Measurements from ENCODE around the gene ABLIM2. TPM values are rescaled to one million over a fixed set of nuclear protein-coding genes. Genes with fewer than 3 reads are reported as not detected.

The ABLIM2 gene
- total RNA-seq, 4 donors from 2014 or later: 4.2 to 28.5 (median 8.7) TPM

DNA sequence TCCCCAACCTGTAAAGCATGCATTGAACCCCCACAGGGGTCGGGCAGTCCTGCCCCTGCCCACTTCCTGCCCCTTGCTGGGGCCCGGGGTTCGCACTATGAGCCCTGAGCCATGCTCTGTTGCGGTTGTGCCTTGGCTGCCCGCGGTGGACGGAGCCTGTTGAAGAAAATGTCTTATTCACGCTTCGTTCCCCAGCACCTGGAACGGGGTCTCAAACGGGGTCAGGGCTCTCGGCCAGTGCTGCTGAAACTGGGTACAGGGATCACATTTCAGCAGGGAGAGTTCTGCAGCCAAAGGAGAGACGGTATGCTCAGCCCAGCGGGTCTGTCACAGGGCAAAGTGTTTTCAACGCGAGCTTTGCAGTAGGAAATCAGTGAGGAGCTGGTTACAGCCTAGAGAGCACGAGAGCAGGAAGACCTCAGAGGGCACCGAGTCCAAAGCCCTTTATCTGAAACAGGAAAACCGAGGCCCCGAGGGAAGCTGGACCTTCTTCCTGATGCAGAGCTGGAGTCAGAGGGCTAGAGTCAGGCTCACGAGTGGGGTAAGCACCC, 172.6 kb downstream of the ABLIM2 start:
- Histone ChIP-seq H3K4me3 (no peak overlapping the region), H3K9me3 (peaks cover 0 to 8% (median 3%) of the 10 kb centered on the region in 4 donors), H3K27ac (replicated peaks in 1 of 4) (no peak overlapping the region), H3K27me3 (no peaks in the 10 kb centered on the region), H3K4me1 (peaks cover 6 to 18% (median 14%) of the 10 kb centered on the region in 4 donors), H3K36me3 (peaks cover 0 to 5% (median 0%) of the 10 kb centered on the region in 4 donors)
- no peak for DNase-seq (ENCODE audit: extremely low spot score)
- WGBS: 35% methylated on average over 20 of the region's 21 CpGs
- TF ChIP-seq POLR2A (IDR thresholded peaks at IDR 0.05; ENCODE audit: low read depth) (no peak), POLR2AphosphoS5 (IDR thresholded peaks at IDR 0.05) (no peak), EP300 (IDR thresholded peaks at IDR 0.05) (no peak)
- TF ChIP-seq, protein P1, sequence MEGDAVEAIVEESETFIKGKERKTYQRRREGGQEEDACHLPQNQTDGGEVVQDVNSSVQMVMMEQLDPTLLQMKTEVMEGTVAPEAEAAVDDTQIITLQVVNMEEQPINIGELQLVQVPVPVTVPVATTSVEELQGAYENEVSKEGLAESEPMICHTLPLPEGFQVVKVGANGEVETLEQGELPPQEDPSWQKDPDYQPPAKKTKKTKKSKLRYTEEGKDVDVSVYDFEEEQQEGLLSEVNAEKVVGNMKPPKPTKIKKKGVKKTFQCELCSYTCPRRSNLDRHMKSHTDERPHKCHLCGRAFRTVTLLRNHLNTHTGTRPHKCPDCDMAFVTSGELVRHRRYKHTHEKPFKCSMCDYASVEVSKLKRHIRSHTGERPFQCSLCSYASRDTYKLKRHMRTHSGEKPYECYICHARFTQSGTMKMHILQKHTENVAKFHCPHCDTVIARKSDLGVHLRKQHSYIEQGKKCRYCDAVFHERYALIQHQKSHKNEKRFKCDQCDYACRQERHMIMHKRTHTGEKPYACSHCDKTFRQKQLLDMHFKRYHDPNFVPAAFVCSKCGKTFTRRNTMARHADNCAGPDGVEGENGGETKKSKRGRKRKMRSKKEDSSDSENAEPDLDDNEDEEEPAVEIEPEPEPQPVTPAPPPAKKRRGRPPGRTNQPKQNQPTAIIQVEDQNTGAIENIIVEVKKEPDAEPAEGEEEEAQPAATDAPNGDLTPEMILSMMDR (IDR thresholded peaks at IDR 0.05): no peak
- intact Hi-C loops (cut with DNase I): loop anchor here (2.0 to 5.0 kb wide), 3 partner anchors 54 to 224 kb away; no protein-coding TSS in a partner anchor

DNA sequence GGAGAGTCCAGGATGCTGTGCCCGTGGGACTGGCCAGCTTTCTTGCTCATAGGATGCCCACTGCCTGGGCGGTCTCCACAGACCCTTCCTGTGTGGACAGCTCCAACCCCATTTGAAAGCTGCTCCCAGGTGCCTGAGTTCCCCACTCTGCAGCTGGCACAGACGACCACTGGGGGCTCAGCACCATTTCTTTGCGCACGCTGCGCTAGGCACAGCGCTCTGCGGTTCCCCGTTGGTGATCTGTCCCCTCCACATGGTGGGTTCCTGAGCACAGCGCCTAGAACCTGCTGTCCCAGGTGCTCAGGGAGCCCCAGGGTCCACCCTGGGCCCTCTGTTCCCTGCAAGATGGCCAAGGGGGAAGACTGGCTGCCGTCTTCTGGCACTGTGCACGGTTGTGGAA, 173.5 kb downstream of the ABLIM2 start:
- no peak for DNase-seq (ENCODE audit: extremely low spot score)
- H3K27ac ChIP-seq (replicated peaks in 1 of 4): no peak overlapping the region
- WGBS: 87% methylated on average over 9 of the region's 12 CpGs
- no peaks in the 10 kb centered on the region for H3K27me3 ChIP-seq
- TF ChIP-seq, protein P1 (IDR thresholded peaks at IDR 0.05): no peak
- TF ChIP-seq POLR2AphosphoS5 (IDR thresholded peaks at IDR 0.05): no peak
- no peak for TF ChIP-seq POLR2A (IDR thresholded peaks at IDR 0.05; ENCODE audit: low read depth)
- no peak for TF ChIP-seq EP300 (IDR thresholded peaks at IDR 0.05)
- H3K4me1 ChIP-seq: peaks cover 6 to 18% (median 14%) of the 10 kb centered on the region in 4 donors
- H3K4me3 ChIP-seq: no peak overlapping the region
- H3K36me3 ChIP-seq: peaks cover 0 to under 1% (median 0%) of the 10 kb centered on the region in 4 donors
- H3K9me3 ChIP-seq: peaks cover 0 to 8% (median 3%) of the 10 kb centered on the region in 4 donors
- intact Hi-C loops (cut with DNase I): loop anchor here (2.0 to 5.0 kb wide), 3 partner anchors 53 to 223 kb away; no protein-coding TSS in a partner anchor

DNA sequence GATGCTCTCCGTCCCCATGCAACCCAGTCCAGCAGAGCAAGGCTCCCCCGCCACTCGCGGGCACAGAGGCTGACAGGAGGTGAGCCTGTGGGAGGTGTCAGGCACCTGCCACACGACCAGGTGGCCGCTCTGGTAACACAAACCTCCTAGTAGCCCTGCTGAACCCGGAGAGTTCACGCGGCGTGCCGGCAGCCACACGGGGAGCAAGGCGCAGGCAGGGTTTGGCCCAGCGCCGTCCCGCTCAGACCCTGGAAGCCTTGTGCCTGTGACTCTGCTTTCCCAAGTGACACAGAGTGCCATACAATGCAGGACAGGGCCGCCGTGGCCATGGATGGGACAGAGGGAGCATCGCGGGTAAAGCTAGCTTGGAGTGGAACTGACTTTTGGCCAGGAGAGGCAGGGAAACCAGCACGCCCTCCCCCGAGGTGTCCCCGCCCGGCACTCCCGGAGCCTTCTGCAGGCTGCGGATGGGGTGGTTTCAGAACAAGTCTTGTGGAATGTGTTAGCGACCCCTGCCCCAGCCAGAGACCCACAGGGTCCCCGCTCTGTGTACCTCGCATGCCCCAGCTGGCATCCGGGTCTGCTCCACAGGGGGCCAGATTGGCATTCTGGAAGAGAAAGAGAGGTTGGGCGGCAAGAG, 174.2 kb downstream of the ABLIM2 start:
- intact Hi-C loops (cut with DNase I): loop anchor here (2.0 kb wide), 1 partner anchor 180 kb away; no protein-coding TSS in a partner anchor
- WGBS: 93% methylated on average over 16 of the region's 31 CpGs

DNA sequence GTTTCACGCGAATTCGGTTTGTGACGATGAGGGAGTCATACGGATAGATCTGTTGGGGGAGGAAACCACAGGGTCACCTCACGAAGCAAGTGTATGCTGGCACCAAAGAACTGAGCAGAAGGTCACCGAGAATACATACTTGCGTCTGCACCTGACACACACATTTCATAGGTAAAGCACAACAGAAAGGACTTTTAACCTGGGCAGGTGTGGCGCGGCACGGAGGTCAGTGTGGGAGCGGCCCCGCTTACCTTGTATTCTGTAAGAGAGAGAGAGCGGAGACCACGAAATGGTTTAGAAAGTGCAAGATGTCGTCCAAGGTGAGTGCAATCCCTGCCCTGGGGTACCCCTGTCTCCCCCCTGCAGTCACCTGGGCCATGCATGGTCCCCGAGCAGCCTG, 175.3 kb downstream of the ABLIM2 start:
- no peak for DNase-seq (ENCODE audit: extremely low spot score)
- Histone ChIP-seq H3K36me3 (no peaks in the 10 kb centered on the region), H3K9me3 (no peaks in the 10 kb centered on the region), H3K27me3 (no peaks in the 10 kb centered on the region), H3K4me1 (peaks cover 15 to 31% (median 24%) of the 10 kb centered on the region in 4 donors), H3K4me3 (no peak overlapping the region), H3K27ac (replicated peaks in 1 of 4) (no peak overlapping the region)
- 93% methylated on average over 17 of the region's 17 CpGs for WGBS
- TF ChIP-seq, protein P1 (IDR thresholded peaks at IDR 0.05): no peak
- TF ChIP-seq EP300 (IDR thresholded peaks at IDR 0.05) (no peak), POLR2AphosphoS5 (IDR thresholded peaks at IDR 0.05) (no peak), POLR2A (IDR thresholded peaks at IDR 0.05; ENCODE audit: low read depth) (no peak)
- intact Hi-C loops (cut with DNase I): no loop called here

More for the DNA sequence above, 174.2 kb downstream of the ABLIM2 start:
- DNase-seq (ENCODE audit: extremely low spot score): no peak
- H3K4me1 ChIP-seq: peaks cover 6 to 20% (median 14%) of the 10 kb centered on the region in 4 donors
- no peak for TF ChIP-seq POLR2A (IDR thresholded peaks at IDR 0.05; ENCODE audit: low read depth)
- no peak for TF ChIP-seq EP300 (IDR thresholded peaks at IDR 0.05)
- no peak for TF ChIP-seq POLR2AphosphoS5 (IDR thresholded peaks at IDR 0.05)
- TF ChIP-seq, protein P1 (IDR thresholded peaks at IDR 0.05): no peak
- no peaks in the 10 kb centered on the region for H3K36me3 ChIP-seq
- H3K27me3 ChIP-seq: no peaks in the 10 kb centered on the region
- H3K4me3 ChIP-seq: no peak overlapping the region
- H3K9me3 ChIP-seq: peaks cover 0 to 5% (median 2%) of the 10 kb centered on the region in 4 donors
- no peak overlapping the region for H3K27ac ChIP-seq (replicated peaks in 1 of 4)
